Liver (tissue), 3 donors: ENCODE data around the gene ERBB4.

ENCODE experiments used
- CTCF ChIP-seq: fragments of 150-350 bp; IDR thresholded peaks from 2 replicates; pipeline ENCODE4 v1.5.1; 2017; ENCODE audit warnings: improper control_type of control experiment, low read depth, low read length; ENCODE audit not compliant: missing input control
- EGR1 ChIP-seq, 2 donors: IDR thresholded peaks; 2 replicates each; pipeline ENCODE4 v1.6.1; 2016 to 2018; ENCODE audit warnings: antibody characterized with exemption in 2 of 2, low read depth in 2 of 2
- HNF4G ChIP-seq: IDR thresholded peaks from 2 replicates; pipeline ENCODE4 v1.6.1; 2016; ENCODE audit warnings: antibody characterized with exemption
- MAX ChIP-seq: IDR thresholded peaks from 2 replicates; pipeline ENCODE4 v1.6.1; 2016; ENCODE audit warnings: antibody characterized with exemption
- REST ChIP-seq: IDR thresholded peaks from 2 replicates; pipeline ENCODE4 v1.6.1; 2016; ENCODE audit warnings: antibody characterized with exemption, mild to moderate bottlenecking
- SP1 ChIP-seq: IDR thresholded peaks from 2 replicates; pipeline ENCODE4 v1.6.1; 2018; ENCODE audit warnings: antibody characterized with exemption, mild to moderate bottlenecking
- donor health status: healthy.
- donor health status: healthy.

GRCh38 chr2:212384027-212384426 lies 154.6 kb downstream of the ERBB4 start:
- no peak for TF ChIP-seq CTCF
- TF ChIP-seq SP1, result no peak
- TF ChIP-seq EGR1 (IDR thresholded peaks at IDR 0.05; ENCODE audit: low read depth in 2 of 2), result no peak
- TF ChIP-seq REST, result no peak
- TF ChIP-seq MAX, result no peak
- TF ChIP-seq HNF4G, result no peak
